Measurements from ENCODE around the gene CD79A.
A peak's percentile ranks its signal among the peaks of the same experiment; 100 is the strongest.

Gene CD79A

DNA sequence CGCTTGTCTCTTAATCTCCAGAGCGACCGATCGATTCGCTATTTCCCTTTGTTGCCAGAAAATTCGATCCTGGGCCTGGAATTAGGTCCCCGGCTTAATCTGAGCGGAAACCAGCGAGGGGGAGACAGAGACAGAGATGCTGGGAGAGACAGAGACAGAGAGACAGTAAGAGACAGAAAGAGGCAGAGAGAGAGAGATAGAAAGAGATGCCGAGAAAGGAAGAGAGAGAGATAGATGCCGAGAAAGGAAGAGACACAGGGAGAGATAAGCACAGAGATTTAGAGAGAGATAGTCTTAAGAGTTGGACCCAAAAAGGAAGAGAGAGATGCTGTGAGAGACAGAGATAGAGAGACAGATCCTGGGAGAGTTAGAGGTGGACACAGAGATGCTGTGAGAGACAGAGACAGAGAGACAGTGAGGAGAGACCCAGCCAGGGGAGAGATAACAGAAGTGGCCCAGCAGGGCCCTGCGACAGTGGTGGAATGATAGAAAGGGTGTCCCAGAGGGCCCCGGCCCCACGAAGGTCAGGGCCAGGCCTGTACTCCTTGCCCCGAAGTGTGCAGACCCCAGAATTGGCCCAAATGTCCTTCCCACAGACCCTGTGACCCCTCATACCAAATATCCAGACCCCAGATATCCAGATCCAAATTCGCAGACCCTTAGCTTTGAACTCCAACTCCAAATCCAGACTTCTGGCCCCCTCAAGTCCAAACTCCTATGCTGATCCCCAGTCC is 49.9 kb downstream of the CD79A start:
- DNase-seq, result no peak
- no peak overlapping the region for H3K4me3 ChIP-seq (ENCODE audit: insufficient read depth, low read depth, low read length, poor library complexity, severe bottlenecking)
- H3K27ac ChIP-seq (ENCODE audit: insufficient read depth, low read length, poor library complexity, severe bottlenecking), result no peak overlapping the region
- H3K9me3 ChIP-seq (ENCODE audit: control insufficient read depth, low read length), result no peaks in the 10 kb centered on the region
- H3K36me3 ChIP-seq (ENCODE audit: control insufficient read depth, insufficient read depth, low read length), result no peaks in the 10 kb centered on the region
- no peaks in the 10 kb centered on the region for H3K27me3 ChIP-seq (replicated peaks; ENCODE audit: control insufficient read depth, insufficient read depth, low read length, poor library complexity, severe bottlenecking)
- peaks cover 22% of the 10 kb centered on the region for H3K4me1 ChIP-seq (ENCODE audit: control insufficient read depth, insufficient read depth, low read length, poor library complexity, severe bottlenecking)

GRCh38 chr19:41927497-41928192 is 50.6 kb downstream of the CD79A start:
- DNase-seq, result peak in 1 of 3 donors; percentile 32
- no peaks in the 10 kb centered on the region for H3K36me3 ChIP-seq (ENCODE audit: control insufficient read depth, insufficient read depth, low read length)
- H3K4me1 ChIP-seq (ENCODE audit: control insufficient read depth, insufficient read depth, low read length, poor library complexity, severe bottlenecking), result peaks cover 22% of the 10 kb centered on the region
- no peaks in the 10 kb centered on the region for H3K9me3 ChIP-seq (ENCODE audit: control insufficient read depth, low read length)
- H3K27me3 ChIP-seq (replicated peaks; ENCODE audit: control insufficient read depth, insufficient read depth, low read length, poor library complexity, severe bottlenecking), result no peaks in the 10 kb centered on the region
- H3K27ac ChIP-seq (ENCODE audit: insufficient read depth, low read length, poor library complexity, severe bottlenecking), result peak overlapping the region; percentile 41
- H3K4me3 ChIP-seq (ENCODE audit: insufficient read depth, low read depth, low read length, poor library complexity, severe bottlenecking), result peak overlapping the region; percentile 56

DNA sequence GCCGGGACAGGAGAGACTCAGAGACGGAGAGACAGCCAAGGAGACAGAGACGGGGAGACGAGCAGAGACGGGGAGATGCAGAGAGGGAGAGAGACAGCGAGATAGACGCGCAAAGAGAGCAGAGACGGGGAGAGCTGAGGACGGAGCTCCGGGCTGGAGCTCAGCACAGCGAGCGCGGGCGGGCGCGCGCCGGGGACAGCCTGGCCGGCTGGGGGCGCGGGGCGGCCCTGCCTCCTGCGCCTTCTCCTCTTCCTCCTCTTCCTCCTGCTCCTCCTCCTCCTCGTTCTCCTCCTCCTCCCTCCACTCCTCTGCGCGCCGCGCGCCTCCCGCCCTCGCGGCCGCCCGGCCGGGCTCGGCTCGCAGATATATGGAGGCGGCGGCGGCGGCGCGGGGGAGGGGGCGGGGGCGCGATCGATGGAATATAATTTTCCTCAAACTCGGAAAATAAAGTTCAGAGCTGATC is 51.2 kb downstream of the CD79A start, which contains the start of gene ERFL:
ERFL (minus strand) TSS at position 229 of the 463 bp plus-strand sequence. CDS start 15,530 bp downstream, outside the sequence.
- peaks cover 22% of the 10 kb centered on the region for H3K4me1 ChIP-seq (ENCODE audit: control insufficient read depth, insufficient read depth, low read length, poor library complexity, severe bottlenecking)
- no peaks in the 10 kb centered on the region for H3K27me3 ChIP-seq (replicated peaks; ENCODE audit: control insufficient read depth, insufficient read depth, low read length, poor library complexity, severe bottlenecking)
- no peaks in the 10 kb centered on the region for H3K9me3 ChIP-seq (ENCODE audit: control insufficient read depth, low read length)
- DNase-seq, result no peak
- H3K4me3 ChIP-seq (ENCODE audit: insufficient read depth, low read depth, low read length, poor library complexity, severe bottlenecking), result peak within 1 kb of the TSS; percentile 56
- H3K36me3 ChIP-seq (ENCODE audit: control insufficient read depth, insufficient read depth, low read length), result no peaks in the 10 kb centered on the region
- H3K27ac ChIP-seq (ENCODE audit: insufficient read depth, low read length, poor library complexity, severe bottlenecking), result peak within 1 kb of the TSS; percentile 41

DNA sequence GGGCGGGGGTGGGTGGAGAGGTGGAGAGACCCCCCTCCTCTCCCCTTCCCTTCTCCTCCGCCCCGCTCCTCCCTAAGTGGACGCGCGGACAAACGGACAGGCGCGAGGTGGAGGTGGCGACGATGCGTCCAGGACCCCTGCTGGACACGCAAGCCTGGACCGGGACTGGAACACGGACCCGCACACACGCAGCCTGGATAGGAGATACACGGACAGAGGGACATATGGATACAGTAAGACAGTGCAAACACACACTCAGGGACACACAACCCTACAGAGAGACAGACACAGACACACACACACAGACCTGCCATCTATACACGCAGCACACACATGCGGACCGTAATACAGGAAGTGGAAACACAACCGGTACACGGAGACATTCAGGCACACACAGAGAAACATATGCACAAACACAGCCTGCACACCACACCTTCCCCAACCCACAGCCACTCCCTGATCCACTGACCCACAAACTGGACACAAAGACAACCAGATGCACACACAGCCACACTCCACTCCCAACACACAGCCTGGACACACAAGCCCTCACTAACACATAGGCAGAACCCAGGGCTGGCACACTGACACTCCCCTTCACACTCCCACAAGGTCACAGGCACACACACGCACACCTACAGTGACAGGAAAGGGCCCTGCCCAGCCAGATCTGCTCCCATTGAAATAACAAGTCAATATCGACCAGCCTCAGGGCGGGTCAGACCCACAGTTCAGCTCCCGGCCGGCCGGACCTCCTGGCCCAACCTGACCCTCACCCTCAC is 51.9 kb downstream of the CD79A start:
- Histone ChIP-seq H3K4me1 (ENCODE audit: control insufficient read depth, insufficient read depth, low read length, poor library complexity, severe bottlenecking) (peaks cover 22% of the 10 kb centered on the region), H3K27ac (ENCODE audit: insufficient read depth, low read length, poor library complexity, severe bottlenecking) (no peak overlapping the region)

GRCh38 chr19:41929536-41930071 is 52.5 kb downstream of the CD79A start:
- H3K27ac ChIP-seq (ENCODE audit: insufficient read depth, low read length, poor library complexity, severe bottlenecking), result no peak overlapping the region
- no peaks in the 10 kb centered on the region for H3K27me3 ChIP-seq (replicated peaks; ENCODE audit: control insufficient read depth, insufficient read depth, low read length, poor library complexity, severe bottlenecking)
- no peak for DNase-seq
- no peak overlapping the region for H3K4me3 ChIP-seq (ENCODE audit: insufficient read depth, low read depth, low read length, poor library complexity, severe bottlenecking)
- no peaks in the 10 kb centered on the region for H3K9me3 ChIP-seq (ENCODE audit: control insufficient read depth, low read length)
- no peaks in the 10 kb centered on the region for H3K36me3 ChIP-seq (ENCODE audit: control insufficient read depth, insufficient read depth, low read length)
- H3K4me1 ChIP-seq (ENCODE audit: control insufficient read depth, insufficient read depth, low read length, poor library complexity, severe bottlenecking), result peaks cover 27% of the 10 kb centered on the region

More for the DNA sequence above, 51.9 kb downstream of the CD79A start:
- no peak for DNase-seq
- H3K4me3 ChIP-seq (ENCODE audit: insufficient read depth, low read depth, low read length, poor library complexity, severe bottlenecking), result peak overlapping the region; percentile 56
- no peaks in the 10 kb centered on the region for H3K27me3 ChIP-seq (replicated peaks; ENCODE audit: control insufficient read depth, insufficient read depth, low read length, poor library complexity, severe bottlenecking)
- no peaks in the 10 kb centered on the region for H3K36me3 ChIP-seq (ENCODE audit: control insufficient read depth, insufficient read depth, low read length)
- H3K9me3 ChIP-seq (ENCODE audit: control insufficient read depth, low read length), result no peaks in the 10 kb centered on the region

DNA sequence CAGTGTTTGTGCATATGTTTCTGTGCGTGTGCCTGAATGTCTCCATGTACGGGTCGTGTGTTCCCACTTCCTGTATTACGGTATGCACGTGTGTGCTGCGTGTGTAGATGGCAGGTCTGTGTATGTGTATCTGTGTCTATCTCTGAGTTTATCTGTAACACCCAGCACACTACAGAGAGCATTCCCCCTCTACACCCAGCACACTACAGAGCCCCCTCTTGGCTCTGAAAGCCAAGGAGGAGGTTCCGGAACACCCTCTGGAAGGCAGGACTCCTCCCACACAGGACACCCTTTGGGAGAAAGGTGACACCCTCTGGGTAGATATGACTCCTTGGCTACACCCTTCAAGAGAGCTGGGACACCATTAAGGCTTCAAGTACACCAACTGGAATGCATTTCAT is 53.2 kb downstream of the CD79A start:
- Histone ChIP-seq H3K4me1 (ENCODE audit: control insufficient read depth, insufficient read depth, low read length, poor library complexity, severe bottlenecking) (peaks cover 31% of the 10 kb centered on the region), H3K9me3 (ENCODE audit: control insufficient read depth, low read length) (no peaks in the 10 kb centered on the region), H3K4me3 (ENCODE audit: insufficient read depth, low read depth, low read length, poor library complexity, severe bottlenecking) (no peak overlapping the region), H3K36me3 (ENCODE audit: control insufficient read depth, insufficient read depth, low read length) (no peaks in the 10 kb centered on the region), H3K27ac (ENCODE audit: insufficient read depth, low read length, poor library complexity, severe bottlenecking) (no peak overlapping the region), H3K27me3 (replicated peaks; ENCODE audit: control insufficient read depth, insufficient read depth, low read length, poor library complexity, severe bottlenecking) (no peaks in the 10 kb centered on the region)
- DNase-seq, result no peak

Measured in effector memory CD4-positive, alpha-beta T cell (primary cell).